Testis (tissue), 2 donors: ENCODE results near the gene HEPHL1.

Source experiments
- POLR2A ChIP-seq: fragments of 450-650 bp; IDR thresholded peaks from one replicate; pipeline ENCODE4 v1.6.1; 2017; ENCODE audit warnings: antibody characterized with exemption, mild to moderate bottlenecking, moderate library complexity
- TF ChIP-seq, protein P1 (sequence below), 3 experiments: fragments of 450-650 bp in 2 of 3; fragments of 200-600 bp in 1 of 3; sonication (generic) in 1 of 3; IDR thresholded peaks; one replicate each; pipeline ENCODE4 v1.5.1; 2016 to 2019; ENCODE audit warnings: antibody characterized with exemption in 3 of 3, mild to moderate bottlenecking in 2 of 3, moderate library complexity in 1 of 3

DNA sequence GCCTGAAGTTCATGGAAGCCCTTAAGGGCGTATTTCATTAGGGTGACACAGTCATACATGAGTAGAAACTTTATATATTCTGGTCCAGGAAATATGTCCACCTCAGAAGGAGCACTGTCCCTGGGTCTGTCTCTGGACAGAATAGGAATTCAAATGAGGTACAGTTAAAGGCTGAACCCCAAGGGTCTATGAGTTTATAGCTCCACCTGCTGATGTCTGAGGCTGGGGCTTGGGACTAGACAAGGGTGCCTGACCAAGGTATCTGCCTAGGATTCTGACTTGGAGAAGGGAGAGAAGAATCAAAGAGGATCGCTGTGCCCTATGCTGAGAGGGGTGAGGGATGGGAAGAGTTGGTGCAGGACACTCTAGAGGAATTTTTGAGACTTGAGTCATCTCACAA lies 14.9 kb downstream of the HEPHL1 start:
- TF ChIP-seq POLR2A, result no peak
- TF ChIP-seq, protein P1, sequence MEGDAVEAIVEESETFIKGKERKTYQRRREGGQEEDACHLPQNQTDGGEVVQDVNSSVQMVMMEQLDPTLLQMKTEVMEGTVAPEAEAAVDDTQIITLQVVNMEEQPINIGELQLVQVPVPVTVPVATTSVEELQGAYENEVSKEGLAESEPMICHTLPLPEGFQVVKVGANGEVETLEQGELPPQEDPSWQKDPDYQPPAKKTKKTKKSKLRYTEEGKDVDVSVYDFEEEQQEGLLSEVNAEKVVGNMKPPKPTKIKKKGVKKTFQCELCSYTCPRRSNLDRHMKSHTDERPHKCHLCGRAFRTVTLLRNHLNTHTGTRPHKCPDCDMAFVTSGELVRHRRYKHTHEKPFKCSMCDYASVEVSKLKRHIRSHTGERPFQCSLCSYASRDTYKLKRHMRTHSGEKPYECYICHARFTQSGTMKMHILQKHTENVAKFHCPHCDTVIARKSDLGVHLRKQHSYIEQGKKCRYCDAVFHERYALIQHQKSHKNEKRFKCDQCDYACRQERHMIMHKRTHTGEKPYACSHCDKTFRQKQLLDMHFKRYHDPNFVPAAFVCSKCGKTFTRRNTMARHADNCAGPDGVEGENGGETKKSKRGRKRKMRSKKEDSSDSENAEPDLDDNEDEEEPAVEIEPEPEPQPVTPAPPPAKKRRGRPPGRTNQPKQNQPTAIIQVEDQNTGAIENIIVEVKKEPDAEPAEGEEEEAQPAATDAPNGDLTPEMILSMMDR (IDR thresholded peaks at IDR 0.05), result no peak
